K562 (cell line): Measurements from ENCODE around the gene MAP7D1. TPM values are rescaled to one million over a fixed set of nuclear protein-coding genes. Genes with fewer than 3 reads are reported as not detected.
A peak's percentile ranks its signal among the peaks of the same experiment; 100 is the strongest.

Experiments
- ATAC-seq: fragments of 200-7000 bp; cut with Tn5 transposase; 3 replicates; pipeline ENCODE4 v1.9.1; 2020; ENCODE audit warnings: moderate library complexity
- BruUV-seq: library from RNA; stranded (reverse); fragments of 400-500 nt; replicated peaks from 2 replicates; lab custom pipeline; 2021; lab: Mats Ljungman, UMichigan
- CTCF ChIA-PET: fragments of 300-600 bp; formaldehyde crosslinking; extraction: SDS; loops from one replicate; lab custom pipeline; 2021; ENCODE audit warnings: low intra/inter-chr PET ratio; lab: Yijun Ruan, JAX
- POLR2A ChIA-PET: fragments of 300-600, 350-650 bp; sonication (Branson Sonifier 250); formaldehyde crosslinking; extraction: SDS; loops from one replicate; lab custom pipeline; 2021; ENCODE audit warnings: antibody characterized with exemption, inconsistent platforms; lab: Yijun Ruan, JAX
- DNase-seq, 4 experiments: peaks; one replicate each; pipeline versions ENCODE4 v3.0.0 to v3.0.0-alpha.2; 2011 to 2018; ENCODE audit warnings: low spot score in 3 of 4, mixed read lengths in 3 of 4; ENCODE audit errors: extremely low read depth in 1 of 4
- FAIRE-seq: peaks from 2 replicates; lab custom pipeline; 2011; peaks lifted over from hg19 to GRCh38; lab: Jason Lieb, UNC
- H2AFZ ChIP-seq: 2 replicates; pipeline ENCODE4 v1.6.0; 2011; ENCODE audit warnings: low read depth, low read length, control low read depth, inconsistent platforms
- H3K27ac ChIP-seq: fragments of 200-600 bp; 3 replicates; pipeline ENCODE4 v1.8.0; 2011; ENCODE audit warnings: low read depth, mild to moderate bottlenecking, control low read depth, inconsistent platforms, low read length, moderate library complexity, mixed read lengths; ENCODE audit errors: extremely low read depth
- H3K27me3 ChIP-seq, 2 experiments: fragments of 300-600 bp in 1 of 2; 2 replicates in 1 of 2; 3 replicates in 1 of 2; pipeline versions ENCODE4 v1.6.0 to v1.8.0; 2011; ENCODE audit warnings: inconsistent platforms in 2 of 2, low read length in 2 of 2, mild to moderate bottlenecking in 1 of 2, mixed read lengths in 1 of 2, moderate library complexity in 1 of 2; ENCODE audit not compliant: control insufficient read depth in 2 of 2, insufficient read depth in 2 of 2
- H3K36me3 ChIP-seq: fragments of 300-600 bp; 3 replicates; pipeline ENCODE4 v1.8.0; 2011; ENCODE audit warnings: mild to moderate bottlenecking, low read length, inconsistent platforms; ENCODE audit not compliant: control insufficient read depth, insufficient read depth
- H3K4me1 ChIP-seq, 2 experiments: fragments of 200-600 bp in 1 of 2; replicated peaks in 1 of 2; 2 replicates in 1 of 2; 3 replicates in 1 of 2; pipeline versions ENCODE4 v1.5.1 to v1.8.0; 2011; ENCODE audit warnings: inconsistent platforms in 2 of 2, low read length in 2 of 2, mild to moderate bottlenecking in 1 of 2, mixed read lengths in 1 of 2, moderate library complexity in 1 of 2; ENCODE audit not compliant: control insufficient read depth in 2 of 2, insufficient read depth in 2 of 2
- H3K4me2 ChIP-seq: 2 replicates; pipeline ENCODE4 v1.6.1; 2011; ENCODE audit warnings: low read length, control low read depth, inconsistent platforms, mixed read lengths; ENCODE audit not compliant: insufficient read depth
- H3K4me3 ChIP-seq: fragments of 200-600 bp; sonication (generic), shearing (Covaris generic); 2 replicates; pipeline ENCODE4 v1.5.1; 2016; ENCODE audit warnings: control low read depth, inconsistent platforms
- H3K79me2 ChIP-seq: fragments of 200-600 bp; 3 replicates; pipeline ENCODE4 v1.8.0; 2011; ENCODE audit warnings: low read length, inconsistent platforms; ENCODE audit not compliant: control insufficient read depth, insufficient read depth
- H3K9ac ChIP-seq, 2 experiments: 2 replicates each; pipeline versions ENCODE4 v1.6.0 to v1.6.1; 2011; ENCODE audit warnings: low read depth in 2 of 2, low read length in 2 of 2, control low read depth in 1 of 2, inconsistent platforms in 1 of 2, mild to moderate bottlenecking in 1 of 2, mixed read lengths in 1 of 2; ENCODE audit not compliant: insufficient read depth in 1 of 2
- H3K9me1 ChIP-seq: one replicate; pipeline ENCODE4 v1.6.0; 2011; ENCODE audit warnings: inconsistent platforms, mild to moderate bottlenecking, low read length, moderate library complexity; ENCODE audit not compliant: control insufficient read depth, insufficient read depth
- H3K9me3 ChIP-seq: replicated peaks from 2 replicates; pipeline ENCODE4 v1.5.1; 2011; ENCODE audit warnings: low read depth, low read length, inconsistent platforms; ENCODE audit not compliant: control insufficient read depth, insufficient read depth
- H4K20me1 ChIP-seq: replicated peaks from 2 replicates; pipeline ENCODE4 v1.6.1; 2011; ENCODE audit warnings: low read length, inconsistent platforms, mixed read lengths; ENCODE audit not compliant: control insufficient read depth, insufficient read depth
- BMI1 ChIP-seq: fragments of 150-350 bp; IDR thresholded peaks from 2 replicates; pipeline ENCODE4 v1.6.1; 2014; ENCODE audit warnings: low read length
- IRF2 ChIP-seq: sonication (generic); formaldehyde crosslinking; IDR thresholded peaks from 2 replicates; pipeline ENCODE4 v1.8.1; 2022; ENCODE audit warnings: mild to moderate bottlenecking, missing genetic modification reagents
- NFE2 ChIP-seq: IDR thresholded peaks from 2 replicates; pipeline ENCODE4 v1.6.1; 2014; ENCODE audit warnings: antibody characterized with exemption, low read depth
- SMARCA4 ChIP-seq: fragments of 450-650 bp; IDR thresholded peaks from 2 replicates; pipeline ENCODE4 v1.6.1; 2016
- TAF1 ChIP-seq: IDR thresholded peaks from 2 replicates; pipeline ENCODE4 v1.6.1; 2011; ENCODE audit warnings: mild to moderate bottlenecking, low read length, moderate library complexity; ENCODE audit not compliant: insufficient read depth, control insufficient read depth, severe bottlenecking; ENCODE audit errors: extremely low read depth
- XRCC3 ChIP-seq: fragments of 450-650 bp; IDR thresholded peaks from 2 replicates; pipeline ENCODE4 v1.6.1; 2017; ENCODE audit warnings: mild to moderate bottlenecking, moderate library complexity
- ZC3H4 ChIP-seq: sonication (generic); formaldehyde crosslinking; IDR thresholded peaks from 2 replicates; pipeline ENCODE4 v1.9.0; 2021; ENCODE audit warnings: missing genetic modification reagents, borderline replicate concordance
- ZFP36 ChIP-seq: fragments of 150-350 bp; IDR thresholded peaks from 2 replicates; pipeline ENCODE4 v1.6.1; 2018; ENCODE audit warnings: low read length, low read depth; ENCODE audit not compliant: partially characterized antibody
- ZNF282 ChIP-seq: sonication (generic); formaldehyde crosslinking; IDR thresholded peaks from 2 replicates; pipeline ENCODE4 v1.8.1; 2023; ENCODE audit warnings: missing genetic modification reagents
- WGBS: fragments of 100-300 bp; shearing (Covaris generic); methylation state at CpG from one replicate; pipeline ENCODE4 v1.1.6; 2016; ENCODE audit warnings: low coverage, mixed read lengths; ENCODE audit not compliant: insufficient coverage; ENCODE audit errors: missing lambda C conversion rate; 5-methylcytosine and 5-hydroxymethylcytosine counted together
- in situ Hi-C: fragments of 300-500 bp; cut with MboI; formaldehyde crosslinking; loops from 4 replicates; pipeline ENCODE4 v1.15.0; 2018; ENCODE audit warnings: inconsistent platforms, mixed read lengths
- intact Hi-C: fragments of 100-400 bp; cut with micrococcal nuclease; formaldehyde crosslinking; loops from 2 replicates; pipeline ENCODE4 v1.14.2; 2022
- polyA plus RNA-seq, 8 experiments: library from polyadenylated mRNA; depleted of rRNA in 4 of 8; stranded (reverse) in 5 of 8; unstranded in 3 of 8; fragments of >200 nt; fragmentation: Nextera tagmentation in 2 of 8; fragmentation: Illumina TruSeq in 1 of 8; extraction: Ambion mirVana in 2 of 8; extraction: Trizol in 1 of 8; gene quantifications; 2 replicates each; pipeline versions ENCODE4 v1.2.1 to v1.2.3, GENCODE V29; 2011 to 2014; ENCODE audit warnings: inconsistent platforms in 1 of 8, missing spikeins in 1 of 8
- total RNA-seq, 7 experiments: library from RNA; depleted of rRNA in 6 of 7; stranded (reverse); fragments of >200 nt in 6 of 7; fragmentation: Illumina TruSeq in 2 of 7; extraction: Trizol in 2 of 7; gene quantifications; 2 replicates each; pipeline versions ENCODE4 v1.2.1 to v1.2.3, GENCODE V29; 2011 to 2021; ENCODE audit warnings: low replicate concordance in 1 of 7
- TF ChIP-seq, protein P1 (sequence below): sonication (generic); formaldehyde crosslinking; IDR thresholded peaks from 2 replicates; pipeline ENCODE4 v1.8.0; 2022; ENCODE audit warnings: mild to moderate bottlenecking, missing genetic modification reagents

The MAP7D1 gene
- total and polyA plus RNA-seq, 9 of the 15 experiments (the other 6 are each of a cell fraction or from before 2014, with no cell fraction given) = 3.6 to 108 (median 34.5) TPM

DNA sequence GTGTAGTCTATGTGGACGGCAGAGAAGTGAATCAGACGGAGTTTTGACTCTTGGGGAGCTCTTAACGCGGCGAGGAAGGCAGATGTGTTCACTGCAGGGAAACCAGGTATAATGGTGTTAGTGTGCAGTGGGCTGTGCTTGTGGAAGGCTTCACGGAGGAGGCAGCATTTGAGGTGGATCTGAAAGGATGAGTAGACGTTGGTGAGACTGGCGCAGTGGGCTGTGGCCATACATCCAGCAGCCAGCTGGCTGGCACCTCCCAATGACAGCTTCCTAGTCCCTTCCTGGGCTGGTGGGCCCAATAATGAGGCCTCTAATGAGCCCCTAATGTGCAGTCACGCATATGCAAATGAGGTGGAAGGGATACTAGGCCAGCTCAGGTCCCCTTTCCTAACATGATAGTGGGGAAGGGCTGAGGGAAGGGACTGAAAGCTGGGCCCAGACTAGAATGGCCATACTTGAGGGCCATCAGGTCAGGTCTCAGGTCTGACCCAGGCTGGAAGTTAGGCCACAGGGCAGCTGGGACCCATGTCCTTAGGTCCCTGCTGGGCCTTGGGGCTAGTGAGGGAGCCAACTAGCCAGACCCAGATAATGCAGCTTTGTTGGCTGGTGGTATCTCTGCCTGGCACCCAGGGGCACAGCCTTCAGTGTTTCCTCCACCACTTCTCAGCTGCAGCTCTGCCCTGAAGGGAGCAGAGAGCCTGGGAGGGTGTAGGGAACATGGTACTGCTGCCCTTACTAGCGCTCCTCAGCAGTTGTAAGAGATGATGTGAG, 3.8 kb downstream of the MAP7D1 start:
- H4K20me1 ChIP-seq = 0 out of 2 replicates have a peak, but pooled peaks cover 3% of the 10 kb centered on the region
- in situ Hi-C loops (no loop called here), intact Hi-C loops (no loop called here)
- H3K27ac ChIP-seq = peak overlapping the region; percentile 76; the same call in 2 of the 3 replicates
- no peaks in the 10 kb centered on the region for H3K9me3 ChIP-seq
- H3K79me2 ChIP-seq = peaks cover 90% of the 10 kb centered on the region
- ChIA-PET CTCF (no interaction called here), POLR2A (interaction anchor here (0.6 to 5.5 kb wide), 11 partner anchors 10 to 1649 kb away, joined by 3 to 42 read pairs (median 3); partner anchors contain the start of genes MRPS15 and TRAPPC3)
- H3K4me1 ChIP-seq = peaks cover 47 to 65% of the 10 kb centered on the region in 2 experiments
- ATAC-seq (no peak), DNase-seq (no peak), FAIRE-seq (no peak)
- no TSS peak for BruUV-seq
- peaks cover 4% of the 10 kb centered on the region for H3K9me1 ChIP-seq
- H3K36me3 ChIP-seq = peaks cover 41% of the 10 kb centered on the region
- peak overlapping the region; percentile 82 for H3K4me2 ChIP-seq
- H3K4me3 ChIP-seq = no peak overlapping the region
- 85% methylated on average over 10 of the region's 10 CpGs for WGBS
- H2AFZ ChIP-seq = no peak overlapping the region
- H3K27me3 ChIP-seq = no peaks in the 10 kb centered on the region
- TF ChIP-seq, protein P1, sequence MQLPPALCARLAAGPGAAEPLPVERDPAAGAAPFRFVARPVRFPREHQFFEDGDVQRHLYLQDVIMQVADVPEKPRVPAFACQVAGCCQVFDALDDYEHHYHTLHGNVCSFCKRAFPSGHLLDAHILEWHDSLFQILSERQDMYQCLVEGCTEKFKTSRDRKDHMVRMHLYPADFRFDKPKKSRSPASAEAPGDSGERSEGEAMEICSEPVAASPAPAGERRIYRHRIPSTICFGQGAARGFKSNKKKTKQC (CRISPR knock-in tag) = no peak
- TF ChIP-seq IRF2 (CRISPR knock-in tag) (0 out of 2 replicates have a peak, but pooled peaks have one; percentile 11), BMI1 (no peak), ZFP36 (peak; percentile 81), NFE2 (no peak), XRCC3 (no peak), SMARCA4 (no peak), ZNF282 (peak; percentile 86; the same call in 1 of the 2 replicates), ZC3H4 (CRISPR knock-in tag) (0 out of 2 replicates have a peak, but pooled peaks have one; percentile 55), TAF1 (no peak)
- peak overlapping the region; percentile 74 to 85; a peak in 3 of 4 replicates for H3K9ac ChIP-seq
